Measurements from ENCODE around the gene CCDC149. TPM values are rescaled to one million over a fixed set of nuclear protein-coding genes. Genes with fewer than 3 reads are reported as not detected.

Gene CCDC149
- polyA plus RNA-seq, 1 donor = 19.7 TPM

DNA sequence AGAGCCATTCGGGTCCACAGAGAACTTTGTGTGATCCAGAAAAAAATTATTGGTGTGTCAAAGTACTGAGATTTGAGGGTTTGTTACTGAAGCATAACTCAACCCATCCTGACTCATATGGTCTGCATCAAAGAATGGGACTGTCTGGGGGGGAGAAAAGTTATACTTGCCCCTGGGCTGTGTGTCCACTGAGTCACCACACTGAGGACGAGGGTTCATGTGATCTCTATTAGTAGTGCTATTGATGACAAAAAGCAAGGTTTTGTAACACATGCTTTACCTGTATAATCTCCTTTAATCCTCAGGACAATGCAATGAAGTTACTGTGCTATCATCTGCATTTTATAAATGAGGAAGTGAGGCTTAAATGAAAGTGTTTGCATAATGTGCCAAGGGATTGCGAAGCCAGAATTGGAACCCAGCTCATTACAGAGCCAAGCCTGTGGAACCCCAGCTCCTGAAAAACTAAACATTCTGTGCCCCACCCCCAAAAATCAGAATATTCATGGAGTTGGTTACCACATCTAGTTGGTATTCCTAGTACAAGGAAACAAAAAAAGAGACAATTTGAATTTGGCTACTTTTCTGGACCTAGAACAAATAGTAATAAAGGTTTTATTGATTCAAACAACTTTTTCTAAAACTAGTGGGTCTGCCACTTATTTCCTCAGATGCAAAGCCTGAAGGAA is 31.2 kb downstream of the CCDC149 start:
- DNase-seq = no peak

GRCh38 chr4:24880186-24880585 is 32.7 kb downstream of the CCDC149 start:
- DNase-seq = no peak

GRCh38 chr4:24878636-24879016 is 34.2 kb downstream of the CCDC149 start:
- no peak for DNase-seq

GRCh38 chr4:24877868-24878635 is 34.8 kb downstream of the CCDC149 start:
- no peak for DNase-seq

GRCh38 chr4:24876431-24876830 is 36.4 kb downstream of the CCDC149 start:
- no peak for DNase-seq

DNA sequence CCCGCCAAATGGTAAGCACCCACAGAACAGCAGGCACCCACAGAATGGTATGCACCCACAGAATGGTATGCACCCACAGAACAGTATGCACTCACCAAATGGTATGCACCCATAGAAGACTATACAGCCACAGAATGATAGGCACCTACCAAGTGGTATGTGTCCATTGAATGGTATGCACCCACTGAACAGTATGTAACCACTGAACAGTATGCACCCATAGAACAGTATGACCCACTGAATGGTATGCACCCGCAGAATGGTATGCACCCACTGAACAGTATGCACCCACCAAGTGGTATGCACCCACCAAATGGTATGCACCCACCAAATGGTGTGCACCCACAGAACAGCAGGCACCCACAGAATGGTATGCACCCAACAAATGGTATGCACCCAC is 40.1 kb downstream of the CCDC149 start:
- no peak for DNase-seq

GRCh38 chr4:24871210-24871609 is 41.6 kb downstream of the CCDC149 start:
- DNase-seq = no peak

DNA sequence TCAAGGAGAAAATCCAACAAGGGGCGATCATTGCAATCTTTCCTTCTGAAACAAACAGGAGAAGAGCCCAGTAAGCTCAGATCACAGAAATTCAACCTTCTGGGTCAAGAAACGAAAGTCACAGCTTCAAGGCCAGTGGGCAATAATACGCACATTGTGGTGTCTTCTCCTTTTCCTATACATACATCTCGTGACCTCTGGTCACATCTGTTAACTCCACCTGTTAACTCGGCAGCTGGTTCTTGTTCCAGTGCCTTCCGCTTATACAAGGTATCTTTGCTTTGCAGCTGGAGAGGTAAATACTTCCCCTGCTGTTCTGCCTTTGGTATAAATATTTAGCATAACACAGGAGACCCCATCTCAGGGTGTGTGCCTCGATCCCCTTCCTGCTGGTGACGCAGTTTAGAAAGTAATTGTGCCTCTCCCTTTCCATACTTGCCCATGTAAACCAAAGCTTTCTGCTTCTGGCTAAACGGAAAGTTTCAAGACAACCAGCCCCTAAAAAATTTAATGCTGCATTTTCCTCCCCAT is 45.0 kb downstream of the CCDC149 start:
- DNase-seq = no peak

GRCh38 chr4:24867251-24867650 is 45.6 kb downstream of the CCDC149 start:
- DNase-seq = no peak

DNA sequence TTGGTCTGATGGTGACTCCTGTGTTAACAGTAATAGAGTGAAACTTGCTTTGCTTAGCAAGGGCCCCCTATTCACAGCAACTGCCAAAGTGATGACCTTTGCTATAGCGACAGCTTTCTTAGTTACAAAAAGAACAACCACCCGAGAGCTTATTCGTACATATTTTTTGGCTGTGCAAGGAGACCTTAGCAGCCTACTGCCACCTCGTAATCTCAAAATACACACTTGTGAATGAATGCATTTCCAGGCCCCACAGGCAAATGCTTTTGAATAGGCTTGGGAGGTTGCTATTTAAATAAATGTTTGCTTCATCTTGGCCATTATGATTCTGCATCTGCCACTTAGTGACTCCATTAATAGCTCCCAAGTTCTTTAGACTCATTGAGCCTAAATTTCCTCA is 47.4 kb downstream of the CCDC149 start:
- DNase-seq = no peak

- no peak for DNase-seq
Observed at GRCh38 chr4:24863799-24864198, 49.0 kb downstream of the CCDC149 start.

GRCh38 chr4:24862073-24862751 is 50.6 kb downstream of the CCDC149 start:
- no peak for DNase-seq

DNA sequence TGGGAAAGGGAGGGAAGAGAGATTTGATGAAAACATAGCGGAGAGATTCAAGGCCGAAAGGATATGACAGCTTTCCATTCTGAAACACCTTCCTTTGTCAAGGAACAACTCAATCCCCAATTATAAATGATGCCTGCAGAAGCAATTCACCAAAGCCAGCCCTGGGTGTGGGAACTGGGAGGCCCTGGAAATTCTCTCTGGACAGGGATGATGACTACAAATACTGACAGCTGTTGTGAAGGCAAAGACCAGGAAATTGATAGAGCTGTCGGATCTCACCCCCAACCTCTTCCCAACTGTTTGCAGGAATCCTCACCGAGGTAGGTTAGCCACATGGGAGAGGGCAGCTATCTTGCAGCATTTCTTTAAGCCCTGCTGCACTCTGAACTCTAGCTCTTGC is 54.3 kb downstream of the CCDC149 start:
- no peak for DNase-seq

DNA sequence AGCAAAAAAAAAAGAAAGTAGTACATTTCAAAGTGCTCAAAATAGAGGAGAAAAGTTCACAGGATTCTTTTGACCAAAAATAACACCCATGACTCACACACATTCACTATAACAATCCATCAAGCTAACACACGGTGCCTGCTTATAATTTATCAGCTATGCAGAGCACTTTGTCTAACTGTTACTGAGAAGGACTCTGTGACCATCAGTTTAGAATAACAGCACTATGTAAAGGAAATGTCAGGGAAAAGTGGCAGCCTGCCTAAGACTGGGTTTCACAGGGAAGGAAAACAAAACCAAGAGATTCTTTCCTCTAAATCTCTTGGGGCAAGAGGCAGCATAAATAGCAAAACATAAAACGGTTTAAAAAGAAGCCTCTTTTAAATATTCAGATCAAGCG is 54.8 kb downstream of the CCDC149 start:
- peak; percentile 34 for DNase-seq

- DNase-seq = no peak
Observed at GRCh38 chr4:24856586-24856985, 56.3 kb downstream of the CCDC149 start.

DNA sequence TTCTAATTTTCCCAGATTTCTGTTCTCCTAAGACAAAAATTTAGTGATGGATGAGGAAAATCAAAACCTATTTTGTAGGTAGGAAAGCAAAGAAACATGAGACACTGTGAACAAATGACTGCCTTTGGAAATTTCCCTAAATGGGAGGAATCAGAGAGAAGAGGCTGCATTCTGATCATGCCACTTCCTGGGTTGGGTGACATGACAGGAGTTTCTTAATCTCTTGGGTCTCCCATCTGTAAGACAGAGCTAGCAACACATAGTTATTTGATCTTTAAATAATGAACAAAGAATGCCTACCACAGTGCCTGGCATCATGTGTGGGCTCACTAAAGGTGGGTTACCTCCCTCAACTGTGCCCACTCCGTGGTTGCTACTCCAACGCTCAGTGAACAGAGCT is 57.1 kb downstream of the CCDC149 start:
- DNase-seq = no peak

DNA sequence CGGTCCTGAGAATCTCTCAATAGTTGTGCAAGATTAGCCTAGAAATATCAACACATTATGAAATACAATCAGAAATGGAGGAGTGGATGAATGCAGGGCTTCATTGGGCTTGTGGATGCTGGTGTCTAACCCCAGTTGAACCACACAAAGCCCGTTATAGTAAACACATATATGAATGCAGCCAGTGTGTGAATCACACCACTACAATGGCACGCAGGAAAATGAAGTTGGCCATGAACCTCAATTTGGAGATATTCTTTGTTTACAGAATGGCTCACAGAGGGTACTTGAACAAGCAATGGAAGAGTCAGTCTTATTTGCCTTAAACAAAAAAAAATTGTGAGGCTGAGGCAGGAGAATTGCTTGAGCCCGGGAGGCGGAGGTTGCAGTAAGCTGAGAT is 59.7 kb downstream of the CCDC149 start:
- no peak for DNase-seq

DNA sequence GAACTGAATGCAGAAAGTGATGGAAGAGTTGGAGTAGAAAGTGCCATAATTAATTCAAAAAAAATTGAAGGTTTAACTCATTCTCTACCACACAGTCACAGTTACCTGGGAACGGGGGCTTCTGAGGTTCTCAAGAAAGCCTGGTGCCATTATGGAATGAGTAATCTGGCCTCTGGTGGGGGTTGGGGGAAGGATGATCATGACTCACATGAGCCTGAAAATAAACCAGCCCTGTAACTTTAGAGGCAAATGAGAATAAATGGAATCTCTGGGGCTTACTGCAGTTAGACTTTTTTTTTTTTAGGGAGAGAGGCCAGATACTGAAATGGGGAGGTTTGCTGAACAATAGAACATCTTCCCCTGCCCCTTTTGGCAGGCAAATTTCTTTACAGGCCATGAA is 62.2 kb downstream of the CCDC149 start:
- DNase-seq = no peak

DNA sequence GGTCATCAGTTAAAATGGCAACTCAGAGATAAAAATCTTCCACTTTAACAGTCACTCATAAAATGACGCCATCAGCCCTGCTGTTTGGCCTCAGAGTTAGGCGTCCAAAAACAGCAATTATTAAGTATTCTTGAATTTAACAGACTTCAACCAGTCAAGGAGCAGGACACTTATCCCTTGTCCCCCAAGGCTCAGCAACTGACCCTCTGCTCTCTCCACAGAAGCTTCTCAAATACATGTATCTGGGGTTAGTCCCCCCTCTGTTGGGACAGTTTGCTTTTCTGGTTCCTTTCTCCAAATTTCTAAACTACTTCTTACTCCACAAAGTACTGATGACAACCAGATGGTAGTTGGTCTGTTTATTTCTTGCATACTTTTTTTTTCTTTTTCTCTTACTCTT is 63.1 kb downstream of the CCDC149 start:
- peak; percentile 29 for DNase-seq

DNA sequence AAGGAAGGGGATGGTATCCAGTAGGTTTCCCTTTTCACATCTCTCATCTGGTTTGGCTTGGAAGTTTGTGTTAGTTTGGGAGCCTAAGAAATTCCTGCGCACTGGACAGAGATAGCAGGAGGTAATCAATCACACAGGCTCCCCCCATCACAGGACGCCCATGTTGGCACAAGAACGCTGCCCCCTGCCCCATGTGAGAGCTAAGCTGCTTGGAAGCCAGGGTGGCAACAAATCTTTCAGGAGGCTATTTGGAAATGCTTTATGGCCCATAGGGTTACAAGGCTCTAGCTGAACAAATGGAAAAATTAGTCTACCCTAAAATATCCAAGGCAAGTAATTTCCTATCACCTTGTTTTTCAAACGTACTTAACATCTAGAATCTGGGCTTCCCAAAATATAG is 63.5 kb downstream of the CCDC149 start:
- no peak for DNase-seq

- DNase-seq = no peak
Observed at GRCh38 chr4:24846716-24847115, 66.1 kb downstream of the CCDC149 start.

DNA sequence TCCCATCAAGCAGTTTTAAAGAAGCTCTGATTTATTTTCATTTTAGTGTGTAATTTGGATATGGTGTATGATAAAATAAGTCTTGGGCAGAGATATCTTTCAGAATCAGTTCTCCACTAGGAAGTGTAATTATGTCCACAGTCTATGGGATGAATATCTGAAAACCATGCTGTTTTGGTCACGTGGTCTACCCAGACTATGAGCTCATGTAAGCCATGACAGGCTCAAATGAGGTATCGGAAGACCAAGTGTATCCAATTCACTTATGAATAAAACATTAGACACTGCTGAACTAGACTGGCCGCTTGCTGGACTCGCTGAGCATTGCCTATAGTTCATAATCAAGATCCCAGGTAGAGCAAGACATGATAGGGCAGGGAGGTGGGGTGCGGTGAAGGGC is 66.9 kb downstream of the CCDC149 start:
- DNase-seq = no peak

- no peak for DNase-seq
Observed at GRCh38 chr4:24845132-24845531, 67.7 kb downstream of the CCDC149 start.

All from left kidney (tissue), 2 donors.